ENCODE results near the gene SEZ6.

The SEZ6 gene

GRCh38 chr17:29020576-29020975, 14.7 kb upstream of the SEZ6 start:
- TF ChIP-seq CTCF (IDR thresholded peaks at IDR 0.05), result no peak

GRCh38 chr17:29019475-29020181, 13.8 kb upstream of the SEZ6 start:
- TF ChIP-seq CTCF (IDR thresholded peaks at IDR 0.05), result no peak

DNA sequence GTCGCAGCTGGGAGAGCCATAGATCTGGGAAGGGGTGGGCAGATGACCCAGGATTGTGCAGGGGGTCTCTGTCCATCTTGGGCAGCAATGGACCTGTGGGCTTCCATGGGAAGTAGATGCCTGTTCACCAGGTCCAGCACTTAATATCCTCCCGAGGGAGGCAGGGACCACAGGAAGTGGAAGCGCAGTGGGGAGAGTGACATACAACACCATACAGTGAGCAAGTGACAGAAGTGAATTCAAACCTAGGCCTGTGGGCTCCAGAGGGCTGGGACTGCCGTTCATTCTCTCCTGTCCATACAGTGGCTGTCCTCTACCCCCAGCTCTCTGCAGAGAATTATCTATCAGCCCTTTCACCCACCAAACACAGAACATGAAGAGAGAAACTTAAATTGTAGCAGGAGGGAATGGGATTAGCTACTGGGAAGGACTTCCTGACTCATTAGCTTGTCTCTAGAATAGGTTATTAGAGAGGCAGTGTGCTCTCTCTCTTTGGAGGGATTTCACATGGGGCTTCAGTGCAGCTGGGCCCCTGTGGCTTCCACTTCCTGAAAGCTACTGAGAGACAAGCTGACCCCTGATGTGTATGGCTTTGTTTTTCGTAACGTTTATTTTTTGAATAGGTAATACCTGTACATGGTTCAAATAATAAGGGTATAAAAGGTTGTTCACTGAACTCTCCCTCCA, 13.1 kb upstream of the SEZ6 start:
- TF ChIP-seq CTCF (IDR thresholded peaks at IDR 0.05), result no peak

GRCh38 chr17:29016345-29017210, 10.7 kb upstream of the SEZ6 start:
- no peak for TF ChIP-seq CTCF (IDR thresholded peaks at IDR 0.05)

DNA sequence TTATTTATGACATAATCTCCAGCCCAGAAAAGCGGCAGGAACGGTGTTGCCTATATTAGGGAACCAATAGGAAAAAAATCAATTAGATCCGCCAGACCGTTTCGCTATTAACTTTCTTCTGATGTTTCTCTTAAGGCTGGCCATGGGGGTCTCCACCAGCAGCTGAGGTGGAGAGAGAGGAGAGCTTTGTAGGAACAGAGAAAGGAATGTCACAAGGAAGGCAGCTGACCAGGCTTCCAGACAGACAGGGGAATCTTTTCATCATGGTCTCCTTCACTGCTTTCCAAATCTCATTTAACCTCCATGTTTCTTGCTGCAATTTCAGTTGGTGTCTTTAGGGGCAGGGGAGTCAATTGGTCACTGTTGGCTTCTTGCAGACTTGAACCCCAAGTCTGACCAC, 8.9 kb upstream of the SEZ6 start:
- TF ChIP-seq CTCF (IDR thresholded peaks at IDR 0.05), result no peak

DNA sequence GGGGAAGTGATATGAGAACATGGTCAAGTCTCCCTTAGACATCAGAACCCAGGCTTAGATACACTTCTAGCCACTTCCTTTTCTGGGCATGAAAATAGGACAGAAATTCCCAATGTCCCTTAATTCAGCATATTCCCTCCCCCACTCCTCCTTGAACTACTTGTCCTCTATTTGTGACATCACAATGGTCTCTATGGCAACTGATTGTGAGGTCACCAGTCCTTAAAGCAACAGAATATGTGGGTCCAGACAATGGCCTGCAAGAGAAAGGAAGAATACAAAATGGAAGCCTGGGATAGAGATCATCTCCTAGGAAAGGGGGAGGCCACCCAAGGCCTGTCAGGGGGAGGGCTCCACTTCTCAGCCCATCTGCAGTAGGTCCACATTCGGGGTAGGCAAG, 6.7 kb upstream of the SEZ6 start:
- TF ChIP-seq CTCF (IDR thresholded peaks at IDR 0.05), result no peak

GRCh38 chr17:29010586-29010985, 4.8 kb upstream of the SEZ6 start:
- no peak for TF ChIP-seq CTCF (IDR thresholded peaks at IDR 0.05)

All from LNCAP (cell line).